Prostate gland (tissue), 2 donors: ENCODE results near the gene PCID2. TPM values are rescaled to one million over a fixed set of nuclear protein-coding genes. Genes with fewer than 3 reads are reported as not detected.

Source experiments
- DNase-seq: peaks from one replicate; pipeline ENCODE4 v3.0.0-alpha.2; 2019; ENCODE audit warnings: low spot score
- H3K27ac ChIP-seq, 2 donors: fragments of 200-600 bp; sonication (generic); 2 replicates each; pipeline ENCODE4 v1.5.1; 2017 to 2019
- H3K27me3 ChIP-seq: fragments of 200-600 bp; sonication (generic); replicated peaks from 2 replicates; pipeline ENCODE4 v1.5.1; 2019; ENCODE audit not compliant: insufficient read depth
- H3K36me3 ChIP-seq, 2 donors: fragments of 200-600 bp; sonication (generic); 1 replicate in 1 of 2; 2 replicates in 1 of 2; pipeline versions ENCODE4 v1.5.1 to v1.8.1; 2017 to 2019
- H3K4me1 ChIP-seq: fragments of 200-600 bp; sonication (generic); replicated peaks from 2 replicates; pipeline ENCODE4 v1.5.1; 2019
- H3K4me3 ChIP-seq, 2 donors: fragments of 200-600 bp; sonication (generic); 2 replicates each; pipeline ENCODE4 v1.5.1; 2017 to 2019
- H3K9me3 ChIP-seq: fragments of 200-600 bp; sonication (generic); 2 replicates; pipeline ENCODE4 v1.5.1; 2017
- CTCF ChIP-seq, 4 experiments: fragments of 200-600 bp in 2 of 4; fragments of 450-650 bp in 2 of 4; sonication (generic) in 2 of 4; IDR thresholded peaks; 1 replicate in 3 of 4; 2 replicates in 1 of 4; pipeline ENCODE4 v1.5.1; 2016 to 2019; ENCODE audit warnings: antibody characterized with exemption in 4 of 4, mild to moderate bottlenecking in 2 of 4, moderate library complexity in 2 of 4
- POLR2A ChIP-seq: fragments of 450-650 bp; IDR thresholded peaks from one replicate; pipeline ENCODE4 v1.6.1; 2016; ENCODE audit warnings: antibody characterized with exemption, mild to moderate bottlenecking
- POLR2AphosphoS5 ChIP-seq: sonication (generic); formaldehyde crosslinking; IDR thresholded peaks from one replicate; pipeline ENCODE4 v1.6.1; 2017; ENCODE audit warnings: antibody characterized with exemption
- WGBS: methylation state at CpG from one replicate; pipeline ENCODE4 v1.1.5; 2018; 5-methylcytosine and 5-hydroxymethylcytosine counted together
- intact Hi-C: fragments of 100-400 bp; cut with DNase I; formaldehyde crosslinking; loops from one replicate; pipeline ENCODE4 v1.14.2; 2022
- total RNA-seq, 2 donors: library from RNA; depleted of rRNA; stranded (reverse); fragments of >200 nt; gene quantifications; one replicate each; pipeline ENCODE4 v1.1.0, GENCODE V29; 2016

Gene PCID2
- total RNA-seq, 2 donors from 2014 or later, result 47.7 to 48.6 TPM

GRCh38 chr13:113196970-113197737, 11.3 kb downstream of the PCID2 start:
- WGBS, result 88% methylated on average over 9 of the region's 9 CpGs
- H3K36me3 ChIP-seq, result no peaks in the 10 kb centered on the region

GRCh38 chr13:113195360-113195759, 13.1 kb downstream of the PCID2 start:
- H3K27me3 ChIP-seq, result no peaks in the 10 kb centered on the region
- TF ChIP-seq POLR2AphosphoS5 (peak; percentile 51), CTCF (IDR thresholded peaks at IDR 0.05) (no peak)
- intact Hi-C loops, result no loop called here
- no peak overlapping the region for H3K4me3 ChIP-seq
- H3K4me1 ChIP-seq, result peaks cover 16% of the 10 kb centered on the region
- peak overlapping the region; percentile 50 to 76 for H3K27ac ChIP-seq
- no peaks in the 10 kb centered on the region for H3K9me3 ChIP-seq
- H3K36me3 ChIP-seq, result no peaks in the 10 kb centered on the region
- 46% methylated on average over 6 of the region's 6 CpGs for WGBS
- peak; percentile 33 for DNase-seq

More at GRCh38 chr13:113196970-113197737, 11.3 kb downstream of the PCID2 start:
- Histone ChIP-seq H3K4me3 (no peak overlapping the region), H3K4me1 (peaks cover 16% of the 10 kb centered on the region), H3K27ac (peak overlapping the region; percentile 11 to 52), H3K27me3 (no peaks in the 10 kb centered on the region), H3K9me3 (no peaks in the 10 kb centered on the region)
- no peak for DNase-seq
- intact Hi-C loops, result no loop called here
- TF ChIP-seq POLR2A, result no peak
- no peak for TF ChIP-seq CTCF (IDR thresholded peaks at IDR 0.05)
- no peak for TF ChIP-seq POLR2AphosphoS5

- intact Hi-C loops, result no loop called here
- Histone ChIP-seq H3K27ac (no peak overlapping the region), H3K4me3 (no peak overlapping the region), H3K4me1 (peaks cover 15% of the 10 kb centered on the region), H3K36me3 (no peaks in the 10 kb centered on the region), H3K27me3 (no peaks in the 10 kb centered on the region), H3K9me3 (no peaks in the 10 kb centered on the region)
- TF ChIP-seq POLR2A, result no peak
- TF ChIP-seq POLR2AphosphoS5, result no peak
- TF ChIP-seq CTCF (IDR thresholded peaks at IDR 0.05), result no peak
- WGBS, result 89% methylated on average over 2 of the region's 2 CpGs
- DNase-seq, result no peak
These were observed 15.6 kb downstream of the PCID2 start for GRCh38 chr13:113192902-113193301.

GRCh38 chr13:113192279-113192678, 16.2 kb downstream of the PCID2 start:
- 64% methylated on average over 4 of the region's 4 CpGs for WGBS
- Histone ChIP-seq H3K36me3 (no peaks in the 10 kb centered on the region), H3K9me3 (no peaks in the 10 kb centered on the region), H3K27ac (no peak overlapping the region), H3K27me3 (no peaks in the 10 kb centered on the region), H3K4me1 (peaks cover 9% of the 10 kb centered on the region), H3K4me3 (no peak overlapping the region)
- no peak for DNase-seq
- TF ChIP-seq POLR2AphosphoS5 (no peak), POLR2A (no peak), CTCF (IDR thresholded peaks at IDR 0.05) (no peak)
- intact Hi-C loops, result no loop called here

- no peak overlapping the region for H3K4me3 ChIP-seq
- H3K27me3 ChIP-seq, result no peaks in the 10 kb centered on the region
- 80% methylated on average over 4 of the region's 4 CpGs for WGBS
- intact Hi-C loops, result no loop called here
- no peaks in the 10 kb centered on the region for H3K36me3 ChIP-seq
- H3K9me3 ChIP-seq, result no peaks in the 10 kb centered on the region
- TF ChIP-seq CTCF (IDR thresholded peaks at IDR 0.05), result no peak
- no peak overlapping the region for H3K27ac ChIP-seq
- no peak for DNase-seq
- peaks cover 7% of the 10 kb centered on the region for H3K4me1 ChIP-seq
These were observed 18.3 kb downstream of the PCID2 start for GRCh38 chr13:113190181-113190580.
